ENCODE data around the gene OR4M1.
"Not testable (repeated sequence)": the region's sequence is repeated elsewhere in the genome, so short reads cannot be mapped to it uniquely, and the experiment has no call there.

OR4M1 gene

GRCh38 chr14:19775587-19775986 lies 2.3 kb downstream of the OR4M1 start:
- no peak for TF ChIP-seq SUZ12 (IDR thresholded peaks at IDR 0.05)
- no peak for TF ChIP-seq CTBP1 (IDR thresholded peaks at IDR 0.05; ENCODE audit: borderline replicate concordance)
- no peak for TF ChIP-seq FOXA1 (IDR thresholded peaks at IDR 0.05)
- TF ChIP-seq FOXK2 (IDR thresholded peaks at IDR 0.05): no peak
- TF ChIP-seq SP1 (IDR thresholded peaks at IDR 0.05): no peak
- TF ChIP-seq HDGF (IDR thresholded peaks at IDR 0.05; ENCODE audit: borderline replicate concordance): no peak
- no peak for TF ChIP-seq ZNF384 (IDR thresholded peaks at IDR 0.05)
- TF ChIP-seq LEF1 (IDR thresholded peaks at IDR 0.05; ENCODE audit: borderline replicate concordance): no peak
- TF ChIP-seq ELF4 (IDR thresholded peaks at IDR 0.05): no peak
- TF ChIP-seq L3MBTL2 (conservative IDR thresholded peaks at IDR 0.05): no peak
- TF ChIP-seq BHLHE40 (IDR thresholded peaks at IDR 0.05; ENCODE audit: borderline replicate concordance): no peak
- no peak for TF ChIP-seq TARDBP (IDR thresholded peaks at IDR 0.05)
- TF ChIP-seq ARNT (IDR thresholded peaks at IDR 0.05): no peak
- TF ChIP-seq NFRKB (IDR thresholded peaks at IDR 0.05): no peak
- TF ChIP-seq PKNOX1 (IDR thresholded peaks at IDR 0.05): no peak
- CTCF ChIA-PET: no interaction called here
- POLR2A ChIA-PET: no interaction called here
- DNase-seq (ENCODE audit: extremely low spot score): no peak

DNA sequence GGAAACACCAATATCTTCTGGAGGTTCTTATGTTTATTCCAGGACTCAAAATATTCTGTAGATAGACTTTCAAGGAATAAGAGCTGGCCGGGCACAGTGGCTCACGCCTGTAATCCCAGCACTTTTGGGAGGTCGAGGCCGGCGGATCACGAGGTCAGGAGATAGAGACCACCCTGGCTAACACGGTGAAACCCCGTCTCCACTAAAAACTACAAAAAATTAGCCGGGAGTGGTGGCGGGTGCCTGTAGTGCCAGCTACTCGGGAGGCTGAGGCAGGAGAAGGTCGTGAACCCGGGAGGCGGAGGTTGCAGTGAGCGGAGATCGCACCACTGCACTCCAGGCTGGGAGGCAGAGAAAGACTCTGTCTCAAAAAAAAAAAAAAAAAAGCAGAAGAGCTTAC lies 12.5 kb downstream of the OR4M1 start:
- DNase-seq (ENCODE audit: extremely low spot score); POLR2A ChIA-PET; CTCF ChIA-PET: not testable (repeated sequence)

DNA sequence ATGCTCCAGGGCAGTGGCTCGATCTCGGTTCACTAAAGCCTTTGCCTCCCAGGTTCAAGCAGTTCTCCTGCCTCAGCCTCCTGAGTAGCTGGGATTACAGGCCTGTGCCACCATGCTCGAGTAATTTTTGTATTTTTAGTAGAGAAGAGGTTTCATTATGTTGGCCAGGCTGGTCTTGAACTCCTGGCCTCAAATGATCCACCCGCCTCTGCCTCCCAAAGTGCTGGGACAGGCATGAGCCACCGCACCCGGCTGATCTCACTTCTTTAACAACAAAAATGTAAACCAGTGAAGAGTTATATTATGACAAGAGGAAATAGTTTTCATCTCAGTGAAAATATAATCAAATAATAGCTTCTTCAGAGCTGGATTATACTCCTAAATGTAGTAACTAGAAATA lies 14.0 kb downstream of the OR4M1 start:
- CTCF ChIA-PET; DNase-seq (ENCODE audit: extremely low spot score); POLR2A ChIA-PET: not testable (repeated sequence)

DNA sequence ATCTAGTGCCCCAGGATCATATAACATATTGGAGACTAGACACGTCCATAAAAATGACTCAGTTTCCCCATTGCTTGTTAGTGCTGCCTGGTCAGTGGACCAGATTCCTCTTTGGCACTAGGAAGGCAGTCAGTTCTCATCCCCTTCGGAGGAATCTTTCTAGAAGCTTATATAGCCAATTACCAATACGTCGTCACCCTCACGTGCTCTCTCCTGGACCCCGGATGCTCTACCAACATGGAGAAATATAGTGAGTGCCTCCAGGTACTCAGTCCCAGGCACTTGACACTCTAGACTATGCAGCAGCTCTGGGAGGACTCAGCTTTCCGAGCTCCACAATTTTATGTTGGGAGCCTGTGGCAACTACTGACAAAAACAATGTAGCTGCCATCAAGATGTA lies 14.8 kb downstream of the OR4M1 start:
- DNase-seq (ENCODE audit: extremely low spot score); POLR2A ChIA-PET; CTCF ChIA-PET: not testable (repeated sequence)

GRCh38 chr14:19796520-19797108 lies 23.3 kb downstream of the OR4M1 start:
- DNase-seq (ENCODE audit: extremely low spot score); POLR2A ChIA-PET; CTCF ChIA-PET: not testable (repeated sequence)

DNA sequence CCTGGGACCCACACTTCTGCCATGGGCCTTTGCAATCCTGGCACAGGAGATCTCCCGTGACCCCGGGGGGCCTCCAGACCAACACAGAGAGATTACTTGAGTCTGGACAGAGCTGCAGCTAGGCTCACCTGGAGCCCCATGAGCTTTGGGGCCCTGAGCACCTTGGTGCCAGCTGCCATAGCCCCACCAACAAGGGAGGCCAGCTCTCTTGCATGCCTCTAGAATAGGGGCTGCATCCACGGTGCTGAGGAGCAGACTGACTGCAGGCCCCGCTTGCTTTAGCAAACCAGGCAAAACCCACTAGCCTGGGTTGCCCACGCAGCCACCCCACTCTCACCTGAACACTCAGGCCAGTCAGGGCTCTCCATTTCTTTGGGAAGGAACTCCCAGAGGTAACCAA lies 26.6 kb downstream of the OR4M1 start:
- DNase-seq (ENCODE audit: extremely low spot score): no peak
- TF ChIP-seq ARNT (IDR thresholded peaks at IDR 0.05): no peak
- no peak for TF ChIP-seq ZNF384 (IDR thresholded peaks at IDR 0.05)
- TF ChIP-seq SUZ12 (IDR thresholded peaks at IDR 0.05): no peak
- no peak for TF ChIP-seq TARDBP (IDR thresholded peaks at IDR 0.05)
- no peak for TF ChIP-seq LEF1 (IDR thresholded peaks at IDR 0.05; ENCODE audit: borderline replicate concordance)
- TF ChIP-seq FOXK2 (IDR thresholded peaks at IDR 0.05): no peak
- no peak for TF ChIP-seq FOXM1 (IDR thresholded peaks at IDR 0.05; ENCODE audit: borderline replicate concordance)
- no peak for TF ChIP-seq ELF4 (IDR thresholded peaks at IDR 0.05)
- TF ChIP-seq L3MBTL2 (conservative IDR thresholded peaks at IDR 0.05): no peak
- no peak for TF ChIP-seq HDGF (IDR thresholded peaks at IDR 0.05; ENCODE audit: borderline replicate concordance)
- TF ChIP-seq PKNOX1 (IDR thresholded peaks at IDR 0.05): no peak
- TF ChIP-seq SP1 (IDR thresholded peaks at IDR 0.05): no peak
- no peak for TF ChIP-seq FOXA1 (IDR thresholded peaks at IDR 0.05)
- TF ChIP-seq NFRKB (IDR thresholded peaks at IDR 0.05): no peak
- no peak for TF ChIP-seq CTBP1 (IDR thresholded peaks at IDR 0.05; ENCODE audit: borderline replicate concordance)
- no peak for TF ChIP-seq BHLHE40 (IDR thresholded peaks at IDR 0.05; ENCODE audit: borderline replicate concordance)
- POLR2A ChIA-PET: no interaction called here
- CTCF ChIA-PET: no interaction called here

GRCh38 chr14:19800282-19801117 lies 27.2 kb downstream of the OR4M1 start:
- TF ChIP-seq SP1 (IDR thresholded peaks at IDR 0.05) (no peak), LEF1 (IDR thresholded peaks at IDR 0.05; ENCODE audit: borderline replicate concordance) (no peak)
- POLR2A ChIA-PET: no interaction called here
- DNase-seq (ENCODE audit: extremely low spot score): no peak
- CTCF ChIA-PET: no interaction called here

DNA sequence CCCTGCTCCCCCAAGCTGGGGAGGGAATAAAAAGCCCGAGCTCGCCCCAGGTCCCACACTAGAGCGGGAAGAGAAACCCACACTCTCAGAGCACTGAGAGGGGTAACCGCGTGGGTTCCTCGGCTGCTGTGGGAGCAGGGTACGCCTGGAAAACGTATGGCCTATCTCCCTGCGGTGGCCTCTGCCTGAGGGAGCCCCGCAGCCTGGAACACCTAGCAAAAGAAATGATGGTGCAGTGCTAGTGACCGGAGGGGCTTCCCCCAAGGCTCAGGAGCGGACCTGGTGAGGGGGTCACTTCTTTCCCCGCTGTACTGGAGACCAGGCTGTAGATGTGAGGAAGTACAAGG lies 27.8 kb downstream of the OR4M1 start:
- no peak for DNase-seq (ENCODE audit: extremely low spot score)
- TF ChIP-seq LEF1 (IDR thresholded peaks at IDR 0.05; ENCODE audit: borderline replicate concordance) (no peak), NFRKB (IDR thresholded peaks at IDR 0.05) (no peak), ELF4 (IDR thresholded peaks at IDR 0.05) (no peak), L3MBTL2 (conservative IDR thresholded peaks at IDR 0.05) (no peak), CTBP1 (IDR thresholded peaks at IDR 0.05; ENCODE audit: borderline replicate concordance) (no peak), FOXM1 (IDR thresholded peaks at IDR 0.05; ENCODE audit: borderline replicate concordance) (no peak), ARNT (IDR thresholded peaks at IDR 0.05) (no peak), BHLHE40 (IDR thresholded peaks at IDR 0.05; ENCODE audit: borderline replicate concordance) (no peak), PKNOX1 (IDR thresholded peaks at IDR 0.05) (no peak)
- ChIA-PET CTCF (no interaction called here), POLR2A (no interaction called here)

DNA sequence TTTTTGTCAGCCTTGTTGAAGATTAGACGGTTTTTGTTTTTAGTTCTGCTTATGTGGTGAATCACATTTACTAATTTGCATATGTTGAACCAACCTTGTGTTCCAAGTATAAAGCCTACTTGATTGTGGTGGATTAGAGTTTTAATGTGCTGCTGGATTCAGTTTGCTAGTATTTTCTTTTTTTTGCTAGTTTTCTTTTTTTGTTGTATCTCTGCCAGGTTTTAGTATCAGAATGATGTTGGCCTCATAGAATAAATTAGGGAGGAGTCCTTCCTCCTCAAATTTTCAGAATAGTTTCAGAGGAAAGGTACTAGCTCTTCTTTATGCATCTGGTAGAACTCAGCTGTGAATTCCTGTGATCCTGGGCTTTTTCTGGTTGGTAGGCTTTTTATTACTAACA lies 30.2 kb downstream of the OR4M1 start, which contains the start of gene OR4N2:
OR4N2 (plus strand) TSS at position 301 of the 400 bp plus-strand sequence. CDS start 23,679 bp downstream, outside the sequence.
- POLR2A ChIA-PET; CTCF ChIA-PET; DNase-seq (ENCODE audit: extremely low spot score): not testable (repeated sequence)

- CTCF ChIA-PET; POLR2A ChIA-PET; DNase-seq (ENCODE audit: extremely low spot score): not testable (repeated sequence)
Measured at GRCh38 chr14:19813171-19813920, 40.0 kb downstream of the OR4M1 start.

DNA sequence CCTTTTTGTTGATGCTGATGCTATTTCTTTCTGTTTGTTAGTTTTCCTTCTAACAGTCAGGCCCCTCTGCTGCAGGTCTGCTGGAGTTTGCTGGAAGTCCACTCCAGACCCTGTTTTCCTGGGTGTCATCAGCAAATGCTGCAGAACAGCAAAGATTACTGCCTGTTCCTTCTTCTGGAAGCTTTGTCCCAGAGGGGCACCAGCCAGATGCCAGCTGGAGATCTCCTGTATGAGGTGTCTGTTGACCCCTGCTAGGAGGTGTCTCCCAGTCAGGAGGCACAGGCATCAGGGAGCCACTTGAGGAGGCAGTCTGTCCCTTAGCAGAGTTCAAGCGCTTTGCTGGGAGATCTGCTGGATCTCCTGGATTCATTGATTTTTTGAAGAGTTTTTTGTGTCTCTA lies 46.6 kb downstream of the OR4M1 start:
- CTCF ChIA-PET; DNase-seq (ENCODE audit: extremely low spot score); POLR2A ChIA-PET: not testable (repeated sequence)
